Measurements from ENCODE around the gene EPB41L1.

Gene EPB41L1

DNA sequence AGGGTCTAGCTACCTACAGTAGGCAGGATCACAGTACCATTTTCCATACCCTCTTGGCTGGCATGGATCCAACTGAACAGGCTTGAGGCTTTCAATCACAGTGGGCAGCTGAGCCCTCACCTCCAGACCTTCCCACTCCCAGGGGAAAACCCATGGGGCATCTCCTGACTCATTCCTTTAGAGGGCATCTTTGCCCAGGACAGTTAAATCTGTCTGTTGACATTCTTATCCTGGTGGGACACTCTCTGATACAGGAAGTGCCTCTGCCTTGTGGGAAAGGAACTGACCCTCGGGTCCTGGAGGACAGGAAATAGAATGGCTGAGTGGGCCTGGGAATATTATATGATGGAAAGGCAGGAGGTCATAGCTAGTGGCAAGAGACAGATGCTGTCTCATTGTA lies 10.2 kb upstream of the EPB41L1 start:
- TF ChIP-seq, protein P1, sequence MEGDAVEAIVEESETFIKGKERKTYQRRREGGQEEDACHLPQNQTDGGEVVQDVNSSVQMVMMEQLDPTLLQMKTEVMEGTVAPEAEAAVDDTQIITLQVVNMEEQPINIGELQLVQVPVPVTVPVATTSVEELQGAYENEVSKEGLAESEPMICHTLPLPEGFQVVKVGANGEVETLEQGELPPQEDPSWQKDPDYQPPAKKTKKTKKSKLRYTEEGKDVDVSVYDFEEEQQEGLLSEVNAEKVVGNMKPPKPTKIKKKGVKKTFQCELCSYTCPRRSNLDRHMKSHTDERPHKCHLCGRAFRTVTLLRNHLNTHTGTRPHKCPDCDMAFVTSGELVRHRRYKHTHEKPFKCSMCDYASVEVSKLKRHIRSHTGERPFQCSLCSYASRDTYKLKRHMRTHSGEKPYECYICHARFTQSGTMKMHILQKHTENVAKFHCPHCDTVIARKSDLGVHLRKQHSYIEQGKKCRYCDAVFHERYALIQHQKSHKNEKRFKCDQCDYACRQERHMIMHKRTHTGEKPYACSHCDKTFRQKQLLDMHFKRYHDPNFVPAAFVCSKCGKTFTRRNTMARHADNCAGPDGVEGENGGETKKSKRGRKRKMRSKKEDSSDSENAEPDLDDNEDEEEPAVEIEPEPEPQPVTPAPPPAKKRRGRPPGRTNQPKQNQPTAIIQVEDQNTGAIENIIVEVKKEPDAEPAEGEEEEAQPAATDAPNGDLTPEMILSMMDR (IDR thresholded peaks at IDR 0.05; ENCODE audit: control insufficient read depth, extremely low read depth, insufficient read depth): no peak
- no peak for DNase-seq (ENCODE audit: low read depth)
- no peak overlapping the region for H3K4me3 ChIP-seq (ENCODE audit: low read depth, low read length)

DNA sequence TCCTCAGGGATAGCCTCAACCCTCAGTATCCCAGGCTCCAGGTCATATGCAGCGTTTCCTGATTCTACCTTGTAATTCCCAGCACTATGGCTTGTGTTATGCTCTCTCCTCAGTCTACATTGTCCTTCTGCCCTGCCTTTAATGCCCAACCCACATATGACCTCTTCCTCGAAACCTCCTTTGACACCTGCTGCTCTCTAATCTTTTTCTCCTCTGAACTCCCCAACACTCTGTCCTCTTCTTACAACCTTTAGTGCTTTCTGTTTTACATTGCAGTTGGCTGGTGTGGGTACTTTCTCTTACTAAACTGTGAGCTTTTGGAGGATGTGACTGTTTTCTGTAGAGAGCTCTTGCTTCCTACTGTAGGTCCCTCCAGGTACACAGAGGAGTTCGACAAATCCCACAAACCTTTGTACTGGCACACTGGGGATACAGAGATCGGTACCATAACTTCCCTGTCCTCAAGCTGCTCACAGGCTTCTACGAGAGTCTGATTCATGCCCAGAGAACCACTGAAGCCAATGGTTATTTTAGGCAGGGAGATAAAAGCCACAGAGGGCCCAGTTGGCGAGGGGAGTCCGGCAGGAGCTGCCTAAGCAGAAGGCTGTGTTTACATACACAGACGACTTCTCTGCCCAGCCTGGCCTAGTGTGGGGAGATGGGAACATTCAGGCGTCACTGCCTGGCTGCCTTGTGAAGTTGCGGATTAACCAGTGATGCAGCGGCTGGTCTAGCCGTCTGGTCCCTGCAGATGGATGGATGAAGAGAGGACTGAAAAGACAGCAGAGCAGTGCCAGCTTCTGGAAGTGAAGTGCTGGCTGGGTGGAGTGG lies 8.4 kb upstream of the EPB41L1 start:
- no peak for DNase-seq (ENCODE audit: low read depth)
- no peak overlapping the region for H3K4me3 ChIP-seq (ENCODE audit: low read depth, low read length)
- TF ChIP-seq, protein P1 (IDR thresholded peaks at IDR 0.05; ENCODE audit: control insufficient read depth, extremely low read depth, insufficient read depth): no peak

DNA sequence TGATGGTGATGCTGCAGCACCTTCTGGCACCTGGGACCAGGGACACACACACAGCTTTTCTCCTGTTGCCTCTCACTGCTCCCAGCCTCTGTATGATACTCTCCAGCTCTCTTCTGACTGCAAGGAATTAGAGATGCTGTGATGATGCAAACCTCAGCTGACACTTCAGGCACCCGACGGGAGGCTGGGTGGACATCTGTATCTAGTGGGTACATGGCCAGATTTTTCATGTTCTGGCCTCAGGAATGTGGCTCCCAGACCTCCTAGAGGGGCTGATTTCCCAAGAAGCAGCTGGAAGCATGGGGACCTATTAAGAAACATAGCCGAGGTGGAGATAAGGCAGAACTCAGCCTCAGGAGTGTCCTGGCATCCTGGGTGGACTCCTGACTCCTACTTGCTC lies 6.8 kb upstream of the EPB41L1 start:
- H3K4me3 ChIP-seq (ENCODE audit: low read depth, low read length): no peak overlapping the region
- TF ChIP-seq, protein P1 (IDR thresholded peaks at IDR 0.05; ENCODE audit: control insufficient read depth, extremely low read depth, insufficient read depth): no peak
- no peak for DNase-seq (ENCODE audit: low read depth)

DNA sequence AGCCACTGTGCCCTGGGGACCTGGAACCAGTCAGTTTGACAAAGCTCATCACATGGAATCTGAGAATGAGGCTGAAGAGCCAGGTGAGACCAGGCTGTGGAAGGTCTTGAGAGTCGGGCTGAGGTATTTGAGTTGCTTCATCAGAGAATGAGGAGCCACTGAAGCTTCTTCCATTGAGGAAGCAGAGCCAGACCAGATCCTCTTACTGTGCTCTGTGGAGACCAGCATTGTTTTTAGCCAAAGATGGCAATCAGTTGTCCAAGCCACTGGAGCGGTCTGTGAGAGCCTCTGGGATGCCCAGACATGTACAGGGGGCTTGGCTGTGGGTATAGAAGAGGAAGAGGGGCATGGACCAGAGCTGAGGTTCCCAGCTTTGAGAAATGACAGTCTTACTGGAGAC lies 6.1 kb upstream of the EPB41L1 start:
- TF ChIP-seq, protein P1 (IDR thresholded peaks at IDR 0.05; ENCODE audit: control insufficient read depth, extremely low read depth, insufficient read depth): no peak
- H3K4me3 ChIP-seq (ENCODE audit: low read depth, low read length): no peak overlapping the region
- DNase-seq (ENCODE audit: low read depth): no peak

DNA sequence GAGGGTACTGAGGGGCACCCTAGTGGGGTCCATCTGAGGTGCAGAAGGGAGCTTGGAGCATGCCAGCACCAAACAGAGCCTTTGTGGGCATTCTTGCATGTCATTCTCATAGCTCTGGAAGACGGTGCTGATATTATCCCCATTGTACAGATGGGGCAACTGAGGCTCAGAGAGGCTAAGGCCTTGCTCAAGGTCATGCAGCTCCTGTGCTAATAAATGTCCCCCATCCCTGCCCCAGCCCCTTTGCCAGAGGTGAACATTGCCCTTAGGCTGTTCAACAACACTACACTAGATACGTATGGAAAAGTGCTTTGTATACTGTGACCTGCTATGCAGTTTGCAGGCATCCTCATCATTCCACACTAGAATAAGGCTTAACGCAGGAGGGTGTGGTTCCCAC lies 5.5 kb upstream of the EPB41L1 start:
- no peak for DNase-seq (ENCODE audit: low read depth)
- TF ChIP-seq, protein P1 (IDR thresholded peaks at IDR 0.05; ENCODE audit: control insufficient read depth, extremely low read depth, insufficient read depth): no peak
- no peak overlapping the region for H3K4me3 ChIP-seq (ENCODE audit: low read depth, low read length)

DNA sequence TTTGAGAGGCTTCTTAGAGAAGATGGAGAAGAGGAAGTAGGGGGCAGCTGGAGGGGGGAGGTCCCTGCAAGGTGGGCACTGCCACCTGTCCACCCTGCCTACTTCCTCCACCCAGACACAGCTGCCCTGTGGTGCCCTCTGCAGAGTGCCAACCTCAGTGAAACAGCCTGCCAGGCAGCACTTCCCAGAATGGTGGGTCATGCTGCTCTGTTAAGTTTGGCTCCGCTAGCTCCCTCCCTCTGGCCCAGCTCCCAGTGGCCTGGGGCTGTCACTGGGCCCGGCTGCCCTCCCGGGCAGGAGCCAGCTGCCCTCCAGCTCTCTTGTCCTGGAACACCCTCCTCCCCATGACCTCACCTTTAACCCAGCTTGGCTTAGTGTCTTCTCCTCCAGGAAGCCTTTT lies 5.1 kb upstream of the EPB41L1 start:
- no peak overlapping the region for H3K4me3 ChIP-seq (ENCODE audit: low read depth, low read length)
- TF ChIP-seq, protein P1 (IDR thresholded peaks at IDR 0.05; ENCODE audit: control insufficient read depth, extremely low read depth, insufficient read depth): no peak
- peak; percentile 50 for DNase-seq (ENCODE audit: low read depth)

DNA sequence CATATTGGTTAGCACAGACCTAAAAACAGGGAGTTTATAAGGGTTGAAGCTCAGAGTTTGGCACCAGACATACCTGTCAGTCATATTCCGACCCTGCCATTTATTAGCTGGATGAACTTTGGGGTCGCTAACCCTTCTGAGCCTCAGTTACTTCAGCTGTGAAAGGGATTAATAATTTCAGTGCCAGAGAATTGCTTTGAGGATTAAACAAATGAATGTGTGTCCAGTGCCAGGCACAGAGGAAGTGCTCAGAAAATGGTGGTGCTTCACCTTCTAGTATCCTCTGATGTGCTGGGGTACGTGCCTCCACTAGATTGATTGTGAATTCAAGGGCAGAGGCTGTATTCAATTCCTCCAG lies 4.1 kb upstream of the EPB41L1 start:
- no peak overlapping the region for H3K4me3 ChIP-seq (ENCODE audit: low read depth, low read length)
- TF ChIP-seq, protein P1 (IDR thresholded peaks at IDR 0.05; ENCODE audit: control insufficient read depth, extremely low read depth, insufficient read depth): no peak
- DNase-seq (ENCODE audit: low read depth): no peak

Data from LNCaP clone FGC (cell line).